SK-N-SH treated with all-trans-retinoic acid at 6 μM for 48 hours (cell line): ENCODE results near the gene PFKL.

ENCODE experiments used
- ATAC-seq: fragments of 200-7000 bp; cut with Tn5 transposase; 3 replicates; pipeline ENCODE4 v1.9.1; 2020; ENCODE audit warnings: mild to moderate bottlenecking, moderate library complexity
- ARNTL ChIP-seq: fragments of 450-650 bp; formaldehyde crosslinking; IDR thresholded peaks from 2 replicates; pipeline ENCODE4 v1.5.0; 2020; ENCODE audit warnings: low read depth, mild to moderate bottlenecking, moderate library complexity, borderline replicate concordance
- BACH2 ChIP-seq: fragments of 250-450 bp; sonication (Bioruptor Pico); IDR thresholded peaks from 2 replicates; pipeline ENCODE4 v1.9.0; 2021; ENCODE audit warnings: mild to moderate bottlenecking, borderline replicate concordance
- CSDC2 ChIP-seq: fragments of 250-450 bp; sonication (Bioruptor Pico); IDR thresholded peaks from 2 replicates; pipeline ENCODE4 v1.5.0; 2020; ENCODE audit warnings: mild to moderate bottlenecking, moderate library complexity
- ESRRG ChIP-seq: fragments of 250-450 bp; sonication (Bioruptor Pico); IDR thresholded peaks from 2 replicates; pipeline ENCODE4 v1.6.1; 2021; ENCODE audit warnings: mild to moderate bottlenecking
- GLIS3 ChIP-seq: fragments of 250-450 bp; sonication (Bioruptor Pico); IDR thresholded peaks from 2 replicates; pipeline ENCODE4 v1.5.0; 2020; ENCODE audit warnings: mild to moderate bottlenecking, moderate library complexity
- PPARA ChIP-seq: fragments of 250-450 bp; sonication (Bioruptor Pico); IDR thresholded peaks from 2 replicates; pipeline ENCODE4 v1.5.0; 2020; ENCODE audit warnings: mild to moderate bottlenecking, borderline replicate concordance
- RARB ChIP-seq: fragments of 250-450 bp; sonication (Bioruptor Pico); IDR thresholded peaks from 2 replicates; pipeline ENCODE4 v1.8.0; 2021; ENCODE audit warnings: mild to moderate bottlenecking, moderate library complexity
- TCF4 ChIP-seq: fragments of 250-450 bp; sonication (Bioruptor Pico); IDR thresholded peaks from 2 replicates; pipeline ENCODE4 v1.8.0; 2021; ENCODE audit warnings: mild to moderate bottlenecking, moderate library complexity, borderline replicate concordance
- ZC3H10 ChIP-seq: fragments of 250-450 bp; sonication (Bioruptor Pico); IDR thresholded peaks from 2 replicates; pipeline ENCODE4 v1.5.1; 2021; ENCODE audit warnings: mild to moderate bottlenecking, moderate library complexity
- ZFP3 ChIP-seq: fragments of 250-450 bp; sonication (Bioruptor Pico); IDR thresholded peaks from 2 replicates; pipeline ENCODE4 v1.5.0; 2020; ENCODE audit warnings: mild to moderate bottlenecking, moderate library complexity
- ZFP30 ChIP-seq: fragments of 450-650 bp; formaldehyde crosslinking; IDR thresholded peaks from 2 replicates; pipeline ENCODE4 v1.5.0; 2022; ENCODE audit warnings: mild to moderate bottlenecking, moderate library complexity
- ZNF565 ChIP-seq: fragments of 450-650 bp; formaldehyde crosslinking; conservative IDR thresholded peaks from 2 replicates; pipeline ENCODE4 v1.5.0; 2020; ENCODE audit warnings: low read depth, mild to moderate bottlenecking, moderate library complexity
- ZNF8 ChIP-seq: fragments of 450-650 bp; formaldehyde crosslinking; IDR thresholded peaks from 2 replicates; pipeline ENCODE4 v1.5.0; 2020; ENCODE audit warnings: mild to moderate bottlenecking, moderate library complexity
- TF ChIP-seq, protein P1 (sequence below): fragments of 250-450 bp; sonication (Bioruptor Pico); IDR thresholded peaks from 2 replicates; pipeline ENCODE4 v1.5.1; 2021; ENCODE audit warnings: mild to moderate bottlenecking, moderate library complexity
- TF ChIP-seq, protein P2 (sequence below): fragments of 250-450 bp; sonication (Bioruptor Pico); IDR thresholded peaks from 2 replicates; pipeline ENCODE4 v1.8.0; 2020; ENCODE audit warnings: mild to moderate bottlenecking, moderate library complexity, borderline replicate concordance
- TF ChIP-seq, protein P3 (sequence below): fragments of 250-450 bp; sonication (Bioruptor Pico); IDR thresholded peaks from 2 replicates; pipeline ENCODE4 v1.5.0; 2020; ENCODE audit warnings: mild to moderate bottlenecking, moderate library complexity
- TF ChIP-seq, protein P4 (sequence below): fragments of 250-450 bp; sonication (Bioruptor Pico); IDR thresholded peaks from 2 replicates; pipeline ENCODE4 v1.8.0; 2021; ENCODE audit warnings: low read depth, mild to moderate bottlenecking, moderate library complexity, borderline replicate concordance
- TF ChIP-seq, protein P5 (sequence below): fragments of 250-450 bp; sonication (Bioruptor Pico); IDR thresholded peaks from 2 replicates; pipeline ENCODE4 v1.5.1; 2020; ENCODE audit warnings: low read depth, mild to moderate bottlenecking, moderate library complexity

PFKL gene

DNA sequence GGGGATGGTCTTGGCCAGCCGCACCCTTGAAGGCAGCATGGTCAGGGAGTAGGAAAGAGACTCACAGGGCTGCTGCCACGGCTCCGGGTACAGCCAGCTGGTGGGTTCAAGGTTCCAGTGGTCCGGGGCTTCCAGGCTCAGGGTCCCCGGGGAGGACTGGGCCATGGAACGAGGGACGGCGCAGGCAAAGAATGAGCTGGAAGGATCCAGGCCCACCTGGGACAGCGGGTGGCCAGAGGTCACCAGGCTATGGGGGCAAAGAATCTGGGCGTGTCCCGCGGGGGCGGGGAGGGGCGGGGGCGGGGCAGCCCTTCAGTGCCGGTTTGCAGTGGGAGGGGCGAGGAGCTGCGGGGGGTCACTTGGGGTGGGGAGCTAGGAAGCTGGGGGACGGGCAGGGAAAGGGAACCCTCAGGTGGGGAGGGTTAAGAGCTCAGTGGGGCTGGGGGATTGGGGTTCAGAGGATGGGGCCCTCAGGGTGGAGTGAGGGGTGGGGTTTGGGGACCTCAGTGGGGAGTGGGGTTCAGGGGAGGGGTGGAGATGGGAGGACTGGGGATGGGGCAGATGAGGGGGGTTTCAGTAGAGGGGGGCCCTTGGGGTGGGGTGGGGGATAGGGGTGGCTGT, 38.1 kb upstream of the PFKL start, which contains the start of gene DNMT3L:
TSS of gene DNMT3L (minus strand) at position 223 of the 621 bp plus-strand sequence. CDS start 638 bp downstream, outside the sequence.
- ATAC-seq: no peak

DNA sequence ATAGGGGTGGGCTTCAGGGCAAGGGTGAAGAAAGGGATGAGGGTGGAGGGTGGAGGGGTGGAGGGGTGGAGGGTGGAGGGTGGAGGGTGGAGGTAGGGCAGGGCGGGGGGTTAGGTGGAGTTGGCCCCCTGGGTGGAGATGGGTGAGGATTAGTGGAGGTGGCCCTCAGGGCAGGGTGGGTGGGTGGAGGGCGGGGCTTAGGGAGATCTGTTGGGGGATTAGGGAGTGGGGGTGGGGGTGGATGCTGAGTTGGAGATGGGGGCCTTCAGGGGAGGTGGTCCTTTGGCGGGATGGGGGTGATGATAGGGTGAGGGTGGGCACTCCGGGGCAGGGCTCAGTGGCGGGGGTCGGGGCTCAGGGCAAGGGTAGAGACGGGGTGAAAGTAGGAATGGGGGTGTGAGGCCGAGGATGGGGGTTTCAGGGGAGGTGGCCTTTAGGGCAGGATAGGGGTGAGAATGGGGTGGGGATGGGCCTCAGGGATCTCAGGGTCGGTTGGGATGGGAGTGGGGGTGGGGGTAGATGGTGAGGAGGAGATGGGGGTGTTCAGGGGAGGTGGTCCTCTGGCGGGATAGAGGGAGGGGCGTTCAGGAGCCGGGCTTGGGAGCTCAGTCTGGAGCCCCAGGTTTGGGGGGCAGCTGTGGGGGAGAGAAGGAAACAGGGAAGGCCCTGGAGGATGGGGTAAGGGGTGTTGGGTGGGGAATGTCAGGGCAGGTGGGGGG, 37.4 kb upstream of the PFKL start:
- no peak for TF ChIP-seq ZNF8 (CRISPR knock-in tag)
- no peak for ATAC-seq

More for the DNA sequence above, 38.1 kb upstream of the PFKL start, which contains the start of gene DNMT3L:
- TF ChIP-seq TCF4: no peak
- TF ChIP-seq, protein P1, sequence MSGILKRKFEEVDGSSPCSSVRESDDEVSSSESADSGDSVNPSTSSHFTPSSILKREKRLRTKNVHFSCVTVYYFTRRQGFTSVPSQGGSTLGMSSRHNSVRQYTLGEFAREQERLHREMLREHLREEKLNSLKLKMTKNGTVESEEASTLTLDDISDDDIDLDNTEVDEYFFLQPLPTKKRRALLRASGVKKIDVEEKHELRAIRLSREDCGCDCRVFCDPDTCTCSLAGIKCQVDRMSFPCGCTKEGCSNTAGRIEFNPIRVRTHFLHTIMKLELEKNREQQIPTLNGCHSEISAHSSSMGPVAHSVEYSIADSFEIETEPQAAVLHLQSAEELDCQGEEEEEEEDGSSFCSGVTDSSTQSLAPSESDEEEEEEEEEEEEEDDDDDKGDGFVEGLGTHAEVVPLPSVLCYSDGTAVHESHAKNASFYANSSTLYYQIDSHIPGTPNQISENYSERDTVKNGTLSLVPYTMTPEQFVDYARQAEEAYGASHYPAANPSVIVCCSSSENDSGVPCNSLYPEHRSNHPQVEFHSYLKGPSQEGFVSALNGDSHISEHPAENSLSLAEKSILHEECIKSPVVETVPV (CRISPR knock-in tag): no peak
- TF ChIP-seq ZNF565: no peak
- TF ChIP-seq ZNF8 (CRISPR knock-in tag): no peak
- no peak for TF ChIP-seq ESRRG
- TF ChIP-seq, all 23 proteins: peak for 0

DNA sequence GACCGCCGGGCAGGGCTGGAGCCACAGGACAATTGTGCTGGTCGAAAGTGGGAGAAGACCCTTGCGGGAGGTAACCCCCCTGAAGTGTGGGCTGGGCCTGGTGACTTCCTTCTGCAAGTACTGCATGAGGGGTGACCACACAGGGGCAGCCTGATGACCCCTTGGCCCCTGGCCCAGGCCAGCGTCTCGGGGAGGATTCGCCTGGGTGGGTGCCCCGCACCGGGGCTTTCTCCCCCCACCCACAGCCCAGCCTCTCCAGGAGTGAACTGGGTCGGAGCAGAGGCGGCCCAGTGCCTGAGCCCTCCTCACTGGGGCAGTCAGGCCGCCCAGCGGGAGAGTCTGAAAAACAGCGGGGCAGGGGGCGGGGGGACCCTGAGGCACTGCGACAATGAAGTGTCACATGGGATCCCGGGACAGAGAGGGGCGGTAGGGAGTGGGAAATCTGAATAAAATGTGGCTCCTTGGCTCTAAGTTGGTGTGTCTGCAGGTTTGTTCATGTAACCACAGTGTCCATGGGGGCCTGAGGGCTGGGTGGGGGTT, 36.6 kb upstream of the PFKL start:
- TF ChIP-seq ZFP30 (CRISPR knock-in tag) (no peak), ESRRG (no peak), ZC3H10 (CRISPR knock-in tag) (no peak), ARNTL (CRISPR knock-in tag) (no peak), GLIS3 (no peak), ZNF8 (CRISPR knock-in tag) (no peak), TCF4 (no peak), ZNF565 (no peak)
- TF ChIP-seq, protein P2, sequence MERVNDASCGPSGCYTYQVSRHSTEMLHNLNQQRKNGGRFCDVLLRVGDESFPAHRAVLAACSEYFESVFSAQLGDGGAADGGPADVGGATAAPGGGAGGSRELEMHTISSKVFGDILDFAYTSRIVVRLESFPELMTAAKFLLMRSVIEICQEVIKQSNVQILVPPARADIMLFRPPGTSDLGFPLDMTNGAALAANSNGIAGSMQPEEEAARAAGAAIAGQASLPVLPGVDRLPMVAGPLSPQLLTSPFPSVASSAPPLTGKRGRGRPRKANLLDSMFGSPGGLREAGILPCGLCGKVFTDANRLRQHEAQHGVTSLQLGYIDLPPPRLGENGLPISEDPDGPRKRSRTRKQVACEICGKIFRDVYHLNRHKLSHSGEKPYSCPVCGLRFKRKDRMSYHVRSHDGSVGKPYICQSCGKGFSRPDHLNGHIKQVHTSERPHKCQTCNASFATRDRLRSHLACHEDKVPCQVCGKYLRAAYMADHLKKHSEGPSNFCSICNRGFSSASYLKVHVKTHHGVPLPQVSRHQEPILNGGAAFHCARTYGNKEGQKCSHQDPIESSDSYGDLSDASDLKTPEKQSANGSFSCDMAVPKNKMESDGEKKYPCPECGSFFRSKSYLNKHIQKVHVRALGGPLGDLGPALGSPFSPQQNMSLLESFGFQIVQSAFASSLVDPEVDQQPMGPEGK (CRISPR knock-in tag): no peak
- TF ChIP-seq, protein P3, sequence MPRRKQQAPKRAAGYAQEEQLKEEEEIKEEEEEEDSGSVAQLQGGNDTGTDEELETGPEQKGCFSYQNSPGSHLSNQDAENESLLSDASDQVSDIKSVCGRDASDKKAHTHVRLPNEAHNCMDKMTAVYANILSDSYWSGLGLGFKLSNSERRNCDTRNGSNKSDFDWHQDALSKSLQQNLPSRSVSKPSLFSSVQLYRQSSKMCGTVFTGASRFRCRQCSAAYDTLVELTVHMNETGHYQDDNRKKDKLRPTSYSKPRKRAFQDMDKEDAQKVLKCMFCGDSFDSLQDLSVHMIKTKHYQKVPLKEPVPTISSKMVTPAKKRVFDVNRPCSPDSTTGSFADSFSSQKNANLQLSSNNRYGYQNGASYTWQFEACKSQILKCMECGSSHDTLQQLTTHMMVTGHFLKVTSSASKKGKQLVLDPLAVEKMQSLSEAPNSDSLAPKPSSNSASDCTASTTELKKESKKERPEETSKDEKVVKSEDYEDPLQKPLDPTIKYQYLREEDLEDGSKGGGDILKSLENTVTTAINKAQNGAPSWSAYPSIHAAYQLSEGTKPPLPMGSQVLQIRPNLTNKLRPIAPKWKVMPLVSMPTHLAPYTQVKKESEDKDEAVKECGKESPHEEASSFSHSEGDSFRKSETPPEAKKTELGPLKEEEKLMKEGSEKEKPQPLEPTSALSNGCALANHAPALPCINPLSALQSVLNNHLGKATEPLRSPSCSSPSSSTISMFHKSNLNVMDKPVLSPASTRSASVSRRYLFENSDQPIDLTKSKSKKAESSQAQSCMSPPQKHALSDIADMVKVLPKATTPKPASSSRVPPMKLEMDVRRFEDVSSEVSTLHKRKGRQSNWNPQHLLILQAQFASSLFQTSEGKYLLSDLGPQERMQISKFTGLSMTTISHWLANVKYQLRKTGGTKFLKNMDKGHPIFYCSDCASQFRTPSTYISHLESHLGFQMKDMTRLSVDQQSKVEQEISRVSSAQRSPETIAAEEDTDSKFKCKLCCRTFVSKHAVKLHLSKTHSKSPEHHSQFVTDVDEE (CRISPR knock-in tag): no peak
- ATAC-seq: no peak

DNA sequence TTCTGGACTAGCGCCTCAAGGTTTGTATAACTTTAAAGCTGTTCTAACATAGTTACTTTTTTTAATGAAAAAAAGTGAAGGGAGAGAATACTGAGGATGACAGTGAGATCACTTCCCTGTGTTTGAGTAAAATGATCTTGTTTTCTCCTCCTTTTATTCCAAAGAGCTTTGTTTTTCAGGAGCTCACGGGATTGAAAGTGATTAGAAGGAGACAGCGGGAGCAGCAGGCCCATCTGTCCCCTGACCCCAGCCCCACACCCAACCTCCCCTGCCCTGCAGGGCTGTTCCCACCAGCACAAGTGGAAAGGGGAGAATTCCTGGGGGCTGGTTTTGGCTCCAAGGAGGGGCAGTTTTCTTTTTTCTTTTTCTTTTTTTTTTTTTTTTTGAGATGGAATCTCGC, 36.1 kb upstream of the PFKL start:
- no peak for TF ChIP-seq BACH2 (CRISPR knock-in tag)
- TF ChIP-seq, protein P4, sequence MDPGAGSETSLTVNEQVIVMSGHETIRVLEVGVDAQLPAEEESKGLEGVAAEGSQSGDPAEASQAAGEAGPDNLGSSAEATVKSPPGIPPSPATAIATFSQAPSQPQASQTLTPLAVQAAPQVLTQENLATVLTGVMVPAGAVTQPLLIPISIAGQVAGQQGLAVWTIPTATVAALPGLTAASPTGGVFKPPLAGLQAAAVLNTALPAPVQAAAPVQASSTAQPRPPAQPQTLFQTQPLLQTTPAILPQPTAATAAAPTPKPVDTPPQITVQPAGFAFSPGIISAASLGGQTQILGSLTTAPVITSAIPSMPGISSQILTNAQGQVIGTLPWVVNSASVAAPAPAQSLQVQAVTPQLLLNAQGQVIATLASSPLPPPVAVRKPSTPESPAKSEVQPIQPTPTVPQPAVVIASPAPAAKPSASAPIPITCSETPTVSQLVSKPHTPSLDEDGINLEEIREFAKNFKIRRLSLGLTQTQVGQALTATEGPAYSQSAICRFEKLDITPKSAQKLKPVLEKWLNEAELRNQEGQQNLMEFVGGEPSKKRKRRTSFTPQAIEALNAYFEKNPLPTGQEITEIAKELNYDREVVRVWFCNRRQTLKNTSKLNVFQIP (CRISPR knock-in tag): no peak
- TF ChIP-seq, all 23 proteins: peak for 0
- ATAC-seq: no peak

DNA sequence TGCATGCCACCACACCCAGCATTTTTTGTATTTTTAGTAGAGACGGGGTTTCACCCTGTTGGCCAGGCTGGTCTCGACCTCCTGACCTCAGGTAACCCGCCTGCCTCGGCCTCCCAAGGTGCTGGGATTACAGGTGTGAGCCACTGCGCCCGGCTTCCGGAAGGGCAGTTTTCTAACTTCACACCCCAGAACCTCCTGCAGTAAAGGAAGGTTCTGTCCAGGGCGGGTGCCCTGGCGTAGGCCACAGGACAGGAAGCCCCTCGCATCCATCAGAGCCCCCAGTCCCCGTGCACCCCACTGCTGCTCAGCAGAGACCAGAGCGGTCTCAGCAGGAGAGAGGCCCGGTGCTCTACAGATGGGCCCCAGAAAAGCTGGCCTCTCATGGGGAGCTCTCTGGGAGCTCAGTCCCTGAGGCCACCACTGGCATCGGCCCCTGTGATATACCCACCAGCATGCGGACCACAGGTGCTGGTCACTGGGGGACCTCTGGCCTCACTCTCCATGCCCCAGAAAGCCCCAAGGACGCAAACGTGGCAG, 34.1 kb upstream of the PFKL start:
- no peak for TF ChIP-seq PPARA
- TF ChIP-seq, protein P3 (CRISPR knock-in tag): no peak
- no peak for TF ChIP-seq CSDC2 (CRISPR knock-in tag)
- TF ChIP-seq ZFP3 (CRISPR knock-in tag): no peak
- TF ChIP-seq RARB (CRISPR knock-in tag): no peak
- TF ChIP-seq, protein P5, sequence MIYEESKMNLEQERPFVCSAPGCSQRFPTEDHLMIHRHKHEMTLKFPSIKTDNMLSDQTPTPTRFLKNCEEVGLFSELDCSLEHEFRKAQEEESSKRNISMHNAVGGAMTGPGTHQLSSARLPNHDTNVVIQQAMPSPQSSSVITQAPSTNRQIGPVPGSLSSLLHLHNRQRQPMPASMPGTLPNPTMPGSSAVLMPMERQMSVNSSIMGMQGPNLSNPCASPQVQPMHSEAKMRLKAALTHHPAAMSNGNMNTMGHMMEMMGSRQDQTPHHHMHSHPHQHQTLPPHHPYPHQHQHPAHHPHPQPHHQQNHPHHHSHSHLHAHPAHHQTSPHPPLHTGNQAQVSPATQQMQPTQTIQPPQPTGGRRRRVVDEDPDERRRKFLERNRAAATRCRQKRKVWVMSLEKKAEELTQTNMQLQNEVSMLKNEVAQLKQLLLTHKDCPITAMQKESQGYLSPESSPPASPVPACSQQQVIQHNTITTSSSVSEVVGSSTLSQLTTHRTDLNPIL (CRISPR knock-in tag): no peak
- TF ChIP-seq ARNTL (CRISPR knock-in tag): no peak
- no peak for TF ChIP-seq GLIS3
- TF ChIP-seq, all 23 proteins: peak for 0
- ATAC-seq: no peak
